CD4-positive, alpha-beta T cell treated with Interleukin-17A for 1 hour (primary cell): ENCODE results near the gene P2RX6.
"Not testable (repeated sequence)": the region's sequence is repeated elsewhere in the genome, so short reads cannot be mapped to it uniquely, and the experiment has no call there.

Experiments used
- DNase-seq: peaks from one replicate; pipeline ENCODE4 v3.0.0-alpha.2; 2020

P2RX6 gene

GRCh38 chr22:21061660-21062321 lies 46.8 kb downstream of the P2RX6 start:
- not testable (repeated sequence) for DNase-seq

DNA sequence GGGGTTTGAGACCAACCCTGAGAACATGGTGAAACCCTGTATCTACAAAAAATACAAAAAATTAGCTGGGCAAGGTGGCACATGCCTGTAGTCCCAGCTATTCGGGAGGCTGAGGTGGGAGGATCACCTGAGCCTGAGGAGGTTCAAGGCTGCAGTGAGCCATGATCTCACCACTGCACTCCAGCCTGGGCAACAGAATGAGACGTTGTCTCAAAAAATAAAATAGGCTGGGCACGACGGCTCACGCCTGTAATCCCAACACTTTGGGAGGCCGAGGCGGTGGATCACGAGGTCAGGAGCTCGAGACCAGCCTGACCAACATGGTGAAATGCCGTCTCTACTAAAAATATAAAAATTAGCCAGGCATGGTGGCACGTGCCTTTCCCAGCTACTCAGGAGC lies 49.5 kb downstream of the P2RX6 start:
- not testable (repeated sequence) for DNase-seq

DNA sequence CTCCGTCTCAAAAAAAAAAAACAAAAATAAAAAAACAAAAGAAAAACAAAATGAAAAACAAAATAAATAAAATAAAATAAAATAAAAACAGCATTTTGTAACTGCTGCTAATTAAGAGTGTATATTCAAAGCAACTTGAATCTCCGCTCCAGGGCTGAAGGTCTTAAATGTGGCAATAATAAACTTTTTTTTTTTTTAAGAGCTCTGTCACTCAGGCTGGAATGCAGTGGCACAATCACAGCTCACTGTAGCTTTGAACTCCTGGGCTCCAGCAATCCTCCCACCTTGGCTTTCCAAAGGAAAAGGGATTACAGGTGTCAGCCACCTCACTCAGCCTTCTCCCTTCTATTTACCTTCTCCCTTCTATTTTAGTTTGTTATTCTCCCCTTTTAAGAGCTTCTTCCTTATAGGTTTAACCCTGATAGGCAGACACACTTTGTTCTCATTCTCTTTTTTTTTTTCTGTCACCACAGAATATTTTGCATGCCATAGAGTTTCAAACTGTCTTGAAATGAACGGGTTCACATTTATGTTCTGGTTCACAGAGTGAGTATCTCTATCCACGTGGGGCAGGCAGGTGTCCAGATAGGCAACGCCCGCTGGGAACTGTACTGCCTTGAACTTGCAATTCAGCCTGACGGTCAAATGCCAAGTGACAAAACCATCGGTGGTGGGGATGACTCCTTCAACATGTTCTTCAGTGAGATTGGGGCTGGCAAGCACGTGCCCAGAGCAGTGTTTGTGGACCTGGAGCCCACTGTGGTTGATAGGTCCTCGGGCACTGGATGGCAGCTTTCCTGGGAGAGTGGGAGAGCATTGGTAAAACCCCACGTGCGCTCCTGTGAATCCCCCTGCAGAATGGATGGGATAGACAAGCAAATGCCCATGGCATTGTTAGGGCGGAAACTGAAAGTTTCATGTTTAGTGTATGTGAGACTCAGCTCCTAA lies 50.2 kb downstream of the P2RX6 start:
- DNase-seq = no peak

DNA sequence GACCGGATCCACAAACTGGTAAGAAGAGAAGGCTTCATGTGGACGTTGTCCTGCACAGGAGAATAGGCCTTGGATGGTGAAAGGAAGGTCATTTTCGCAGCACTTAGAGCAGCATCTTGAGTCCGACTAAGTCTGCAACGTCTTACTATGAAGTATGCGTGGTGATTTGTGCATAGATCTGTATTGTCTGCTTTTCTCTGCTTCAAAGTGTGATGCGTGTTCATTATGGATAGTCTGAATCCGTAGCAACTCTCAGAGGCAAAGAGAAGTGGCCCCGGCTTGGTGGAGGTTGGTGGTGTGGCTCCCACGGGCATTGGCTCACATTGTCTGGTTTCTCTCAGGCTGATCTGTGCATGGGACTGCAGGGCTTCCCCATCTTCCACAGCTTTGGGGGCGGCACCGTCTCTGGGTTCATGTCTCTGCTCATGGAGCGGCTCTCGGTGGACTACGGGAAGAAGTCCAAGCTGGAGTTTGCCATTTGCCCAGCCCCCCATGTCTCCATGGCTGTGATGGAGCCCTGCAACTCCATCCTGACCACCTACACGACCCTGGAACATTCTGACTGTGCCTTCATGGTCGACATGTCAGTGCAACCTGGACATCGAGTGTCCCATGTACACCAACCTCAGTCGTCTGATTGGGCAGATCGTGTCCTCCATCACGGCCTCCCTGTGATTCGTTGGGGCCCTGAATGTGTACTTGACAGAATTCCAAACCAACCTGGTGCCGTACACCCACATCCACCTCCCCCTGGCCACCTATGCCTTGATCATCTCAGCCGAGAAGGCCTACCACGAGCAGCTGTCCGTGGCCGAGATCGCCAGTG lies 52.3 kb downstream of the P2RX6 start:
- DNase-seq = no peak

DNA sequence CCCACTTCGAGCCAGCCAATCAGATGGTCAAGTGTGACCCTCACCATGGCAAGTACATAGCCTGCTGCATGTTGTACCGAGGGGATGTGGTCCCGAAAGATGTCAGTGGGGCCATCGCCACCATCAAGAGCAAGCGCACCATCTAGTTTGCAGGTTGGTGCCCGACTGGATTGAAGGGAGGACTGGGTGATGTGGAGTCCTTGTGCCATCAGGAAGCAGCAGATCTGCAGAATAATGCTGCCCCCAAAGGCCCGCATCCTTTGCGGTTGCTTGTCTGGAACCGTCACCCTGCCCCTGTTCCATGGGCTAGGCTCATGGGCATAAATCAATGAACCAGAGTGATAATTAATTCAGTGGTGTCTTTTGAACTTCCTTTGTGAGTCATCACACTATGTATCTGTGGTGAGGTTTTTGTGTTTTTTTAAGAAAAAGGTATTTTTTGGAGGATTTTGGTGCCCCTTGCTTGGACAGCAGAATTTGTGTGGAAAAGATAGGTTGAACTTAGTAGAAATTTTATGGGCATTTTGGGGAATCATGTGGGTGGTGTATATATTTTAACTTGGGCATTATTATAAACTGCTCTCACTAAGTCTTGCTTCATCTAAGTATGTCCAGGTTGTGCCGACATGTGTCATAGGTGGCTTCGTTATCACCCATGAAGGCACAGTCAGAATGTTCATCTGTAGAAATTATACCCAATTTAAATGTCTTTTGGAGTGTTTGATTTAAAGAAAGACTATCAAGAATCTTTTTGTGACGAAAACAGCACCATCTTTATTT lies 53.1 kb downstream of the P2RX6 start:
- DNase-seq = no peak

GRCh38 chr22:21068681-21069276 lies 53.8 kb downstream of the P2RX6 start:
- DNase-seq = no peak

GRCh38 chr22:21069375-21069774 lies 54.4 kb downstream of the P2RX6 start:
- no peak for DNase-seq

DNA sequence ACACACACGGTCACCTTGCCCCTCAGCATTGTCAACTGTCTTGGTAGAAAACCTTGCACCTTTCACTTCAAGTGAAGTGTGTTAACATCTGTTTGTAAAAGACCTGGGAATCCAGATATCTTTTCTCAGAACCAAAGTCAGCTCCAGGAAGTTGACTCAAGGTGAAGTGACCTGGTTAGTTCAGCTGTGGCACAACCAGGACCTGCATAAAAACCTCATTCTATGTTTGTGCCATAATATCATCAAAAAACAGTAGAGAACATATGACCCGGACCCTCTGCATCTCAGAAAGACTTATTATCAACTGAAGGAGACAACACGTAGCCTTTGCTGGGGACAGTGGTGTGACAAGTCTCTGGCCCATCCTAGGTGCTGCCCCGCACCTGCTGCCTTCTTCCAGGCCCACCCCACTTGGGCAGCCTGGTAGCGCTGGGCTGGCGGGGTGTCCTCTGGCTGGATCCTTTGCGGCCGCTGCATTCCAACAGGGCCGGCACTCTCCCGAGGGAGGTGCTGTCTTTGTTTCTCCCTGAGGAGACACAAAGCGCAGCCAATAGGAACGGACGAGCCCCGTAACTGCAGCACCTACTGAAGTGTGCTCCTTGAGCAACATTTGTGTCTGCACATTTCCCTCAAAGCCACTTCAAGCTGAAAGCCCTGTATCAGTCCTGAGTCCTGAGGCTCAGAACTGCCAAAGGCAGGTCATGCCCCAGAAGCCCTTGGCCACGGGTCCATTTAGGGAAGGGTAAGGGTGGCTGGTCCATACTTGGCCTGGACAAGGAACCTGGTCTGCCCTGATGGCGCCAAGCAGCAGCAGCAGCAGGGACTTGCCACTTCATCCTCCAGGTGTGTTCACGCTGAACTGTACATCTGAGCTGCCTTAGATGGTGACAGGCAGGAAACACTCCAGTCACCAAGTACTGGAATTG lies 56.0 kb downstream of the P2RX6 start:
- no peak for DNase-seq

DNA sequence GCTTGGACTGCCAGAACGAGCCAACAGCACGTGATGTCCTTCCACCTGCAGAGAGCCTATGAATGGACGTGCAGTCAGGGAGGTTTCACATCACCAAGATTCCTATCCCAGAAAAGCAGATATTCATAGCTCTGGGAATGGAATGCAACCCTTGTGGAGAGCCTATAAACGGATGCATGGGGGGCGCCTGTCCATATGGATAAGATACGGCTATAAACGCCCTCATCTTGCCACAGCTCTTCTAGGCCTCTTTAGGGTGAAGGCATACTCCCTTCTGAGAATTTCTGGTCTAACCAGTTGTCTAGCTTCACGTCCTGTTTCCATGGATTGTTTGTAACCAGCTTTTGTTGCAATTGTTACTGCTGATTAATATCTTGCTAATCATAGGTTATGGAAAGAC lies 56.8 kb downstream of the P2RX6 start:
- DNase-seq = not testable (repeated sequence)

GRCh38 chr22:21073023-21073422 lies 58.1 kb downstream of the P2RX6 start:
- no peak for DNase-seq

DNA sequence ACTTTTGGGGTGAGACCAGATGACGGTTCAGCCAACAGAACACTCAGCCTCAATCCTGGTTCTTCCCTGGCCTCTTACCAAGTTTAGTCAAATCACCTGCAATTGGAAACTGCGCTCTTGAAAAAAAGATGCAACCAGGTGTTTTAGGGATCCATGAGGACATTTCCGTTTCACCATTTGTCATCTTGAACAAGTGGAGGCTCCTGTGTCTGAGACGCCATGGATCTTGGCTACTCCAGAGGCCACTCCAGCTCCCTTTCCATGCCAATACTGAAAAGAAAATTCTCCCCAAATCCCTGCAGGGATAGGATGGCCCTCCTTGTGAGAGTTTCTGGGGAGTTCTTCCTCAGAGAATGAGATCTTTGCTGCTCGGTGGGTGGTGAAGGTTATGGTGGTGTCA lies 58.5 kb downstream of the P2RX6 start:
- no peak for DNase-seq

DNA sequence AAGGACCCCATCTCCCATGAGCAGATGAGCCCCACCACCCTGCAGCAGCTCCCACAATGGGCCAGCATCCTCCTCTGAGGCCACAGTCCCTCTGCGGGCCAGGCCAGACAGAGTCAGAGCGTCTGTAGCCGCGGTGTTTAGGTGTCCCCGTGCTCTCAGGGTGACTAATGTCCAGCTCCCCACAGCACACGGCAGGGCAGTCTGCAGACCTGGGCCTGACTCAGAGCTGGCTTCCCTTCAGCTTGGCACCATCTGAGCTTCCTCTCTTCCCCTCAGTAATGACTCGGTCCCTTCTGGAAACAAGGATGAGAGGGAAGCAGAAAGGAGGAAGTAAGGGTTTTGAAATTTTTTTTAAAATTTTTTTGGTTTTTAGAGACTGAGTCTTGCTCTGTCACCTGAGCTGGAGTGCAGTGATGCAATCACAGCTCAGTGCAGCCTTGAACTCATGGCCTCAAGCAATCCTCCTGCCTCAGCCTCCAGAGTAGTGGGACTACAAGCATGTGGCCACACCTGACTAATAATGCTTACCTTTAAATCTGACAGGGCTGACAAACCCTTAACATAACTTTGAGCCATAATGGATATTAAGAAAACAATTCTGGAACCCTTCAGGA lies 59.2 kb downstream of the P2RX6 start:
- DNase-seq = no peak

DNA sequence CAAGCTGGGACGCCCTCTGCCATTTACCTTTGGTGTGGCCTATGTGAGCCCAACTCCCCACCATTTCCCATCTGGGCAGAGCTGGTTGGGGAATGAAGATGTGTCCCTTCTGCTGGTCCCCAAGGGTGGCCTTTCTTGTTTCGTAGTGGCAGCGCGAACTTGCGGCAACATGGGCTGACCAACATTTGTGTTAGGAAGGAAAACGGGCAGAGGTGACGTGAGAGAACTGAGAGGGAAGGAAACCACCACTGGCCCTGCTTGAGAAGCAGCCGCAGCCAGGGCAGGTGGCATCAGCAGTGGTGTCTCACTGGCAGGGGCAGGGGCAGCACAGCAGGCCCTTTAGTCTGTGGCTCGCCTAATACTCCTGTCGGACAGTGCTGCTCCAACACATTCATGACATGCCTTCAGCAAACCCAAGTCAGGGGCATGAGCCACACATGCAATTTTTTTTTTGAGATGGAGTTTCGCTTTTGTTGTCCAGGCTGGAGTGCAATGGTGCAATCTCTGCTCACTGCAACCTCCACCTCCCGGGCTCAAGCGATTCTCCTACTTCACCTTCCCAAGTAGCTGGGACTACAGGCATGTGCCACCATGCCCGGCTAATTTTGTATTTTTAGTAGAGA lies 60.7 kb downstream of the P2RX6 start:
- no peak for DNase-seq

DNA sequence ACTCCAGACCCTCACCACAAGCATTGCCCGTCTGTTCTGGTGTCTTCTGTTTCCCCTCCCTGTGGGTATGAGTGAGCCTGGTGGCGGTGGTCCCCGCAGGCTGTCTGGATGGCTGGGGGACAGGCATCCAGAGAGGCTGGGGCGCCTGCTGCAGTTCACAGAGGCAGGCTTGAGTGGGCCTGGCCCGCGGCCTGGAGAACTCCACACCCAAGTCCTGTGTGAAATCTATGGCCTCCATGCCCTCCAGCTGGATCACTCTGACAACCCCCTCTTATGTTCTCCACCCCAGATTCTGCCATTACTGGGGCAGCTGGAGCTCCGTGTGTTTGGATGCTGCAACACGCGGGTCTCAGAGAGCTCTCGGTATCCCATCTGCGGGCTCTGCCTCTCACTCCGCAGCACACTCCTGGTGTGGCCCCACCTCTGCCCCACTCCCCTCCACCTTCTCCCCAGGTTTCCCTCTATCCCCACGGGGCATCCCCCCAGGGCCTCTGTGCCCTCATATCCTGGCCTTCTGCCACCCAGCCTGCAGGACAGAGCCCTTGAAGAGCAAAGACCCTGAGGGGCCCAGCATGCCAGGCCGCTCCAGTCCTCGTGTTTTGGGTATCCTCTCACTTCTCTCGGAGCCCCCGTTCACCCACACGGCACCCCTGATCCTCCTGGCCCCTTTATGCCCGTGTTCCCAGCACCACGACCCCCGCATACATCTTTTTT lies 62.1 kb downstream of the P2RX6 start:
- no peak for DNase-seq
